Left kidney (tissue), 1 donor: ENCODE measurements around the gene TMEM19. TPM values are rescaled to one million over a fixed set of nuclear protein-coding genes. Genes with fewer than 3 reads are reported as not detected.

Source experiments
- polyA plus RNA-seq: library from polyadenylated mRNA; unstranded; fragments of 120-200 nt; gene quantifications from one replicate; pipeline ENCODE4 v1.2.1, GENCODE V29; 2013; ENCODE audit not compliant: insufficient read length

Gene TMEM19
- polyA plus RNA-seq, 1 donor: 40.0 TPM

Other genes starting within 250 kb of the TMEM19 start
- 23.1 TPM for gene LGR5, start 246.3 kb upstream of the TMEM19 start, polyA plus RNA-seq
- 93.2 TPM for gene ZFC3H1, start 22.2 kb upstream of the TMEM19 start, polyA plus RNA-seq
- 18.0 TPM for gene THAP2, start 21.8 kb upstream of the TMEM19 start, polyA plus RNA-seq
- 76.8 TPM for gene RAB21, start 68.8 kb downstream of the TMEM19 start, polyA plus RNA-seq
- gene TBC1D15, start 153.7 kb downstream of the TMEM19 start, polyA plus RNA-seq: 65.0 TPM